NCI-H2029 treated with DMSO at 0.1 percent for 48 hours (cell line): Measurements from ENCODE around the gene PRDM16.

Source experiments
- DNase-seq: peaks from one replicate; lab custom pipeline; 2025; lab: John Stamatoyannopoulos, UW

Gene PRDM16

GRCh38 chr1:3032371-3033039 is 36.5 kb upstream of the PRDM16 start:
- no peak for DNase-seq

GRCh38 chr1:3033040-3033789 is 35.8 kb upstream of the PRDM16 start:
- DNase-seq = no peak

GRCh38 chr1:3033790-3034090 is 35.3 kb upstream of the PRDM16 start:
- no peak for DNase-seq

- DNase-seq = no peak
These were observed 34.8 kb upstream of the PRDM16 start for GRCh38 chr1:3034162-3034561.

- no peak for DNase-seq
These were observed 34.1 kb upstream of the PRDM16 start for GRCh38 chr1:3034728-3035562.

- no peak for DNase-seq
These were observed 33.2 kb upstream of the PRDM16 start for GRCh38 chr1:3035563-3036446.

- DNase-seq = no peak
These were observed 32.3 kb upstream of the PRDM16 start for GRCh38 chr1:3036447-3037280.

- DNase-seq = no peak
These were observed 31.5 kb upstream of the PRDM16 start for GRCh38 chr1:3037281-3038040.

- no peak for DNase-seq
These were observed 30.9 kb upstream of the PRDM16 start for GRCh38 chr1:3038113-3038551.

- DNase-seq = no peak
These were observed 30.3 kb upstream of the PRDM16 start for GRCh38 chr1:3038571-3039181.

- no peak for DNase-seq
These were observed 29.0 kb upstream of the PRDM16 start for GRCh38 chr1:3040004-3040403.

GRCh38 chr1:3042481-3042880 is 26.5 kb upstream of the PRDM16 start:
- DNase-seq = no peak

- DNase-seq = no peak
These were observed 19.8 kb upstream of the PRDM16 start for GRCh38 chr1:3049164-3049563.

- no peak for DNase-seq
These were observed 19.1 kb upstream of the PRDM16 start for GRCh38 chr1:3049905-3050304.

- no peak for DNase-seq
These were observed 18.4 kb upstream of the PRDM16 start for GRCh38 chr1:3050603-3051002.

GRCh38 chr1:3051270-3052268 is 17.4 kb upstream of the PRDM16 start:
- DNase-seq = no peak

GRCh38 chr1:3052501-3052900 is 16.5 kb upstream of the PRDM16 start:
- no peak for DNase-seq

GRCh38 chr1:3053366-3053980 is 15.5 kb upstream of the PRDM16 start:
- no peak for DNase-seq
